ENCODE data around the gene MT1HL1.

DNA sequence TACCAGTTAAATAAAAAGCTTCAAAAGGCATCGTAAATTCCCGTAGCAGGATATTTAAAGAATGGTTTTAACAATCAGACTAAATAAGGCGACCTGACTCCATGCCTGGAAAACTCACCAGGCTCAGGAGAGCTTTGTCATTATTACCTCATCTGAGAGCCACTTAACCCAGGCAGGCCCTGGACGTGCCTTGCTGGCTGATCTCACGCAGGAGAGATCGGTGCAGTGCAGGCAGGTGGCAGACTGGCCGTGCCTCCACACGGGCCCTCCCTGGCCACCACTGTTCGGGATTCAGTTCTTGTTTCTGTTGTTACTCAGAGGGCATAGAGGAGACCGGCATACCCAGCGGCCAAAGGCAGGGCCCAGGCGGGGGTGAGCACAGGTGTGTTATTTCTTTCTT is 6.4 kb downstream of the MT1HL1 start:
- TF ChIP-seq EP300 (IDR thresholded peaks at IDR 0.05), result no peak
- no peak for TF ChIP-seq POLR2A (IDR thresholded peaks at IDR 0.05)

All from tibial nerve (tissue), 3 donors.